ENCODE data around the gene MYBBP1A.

DNA sequence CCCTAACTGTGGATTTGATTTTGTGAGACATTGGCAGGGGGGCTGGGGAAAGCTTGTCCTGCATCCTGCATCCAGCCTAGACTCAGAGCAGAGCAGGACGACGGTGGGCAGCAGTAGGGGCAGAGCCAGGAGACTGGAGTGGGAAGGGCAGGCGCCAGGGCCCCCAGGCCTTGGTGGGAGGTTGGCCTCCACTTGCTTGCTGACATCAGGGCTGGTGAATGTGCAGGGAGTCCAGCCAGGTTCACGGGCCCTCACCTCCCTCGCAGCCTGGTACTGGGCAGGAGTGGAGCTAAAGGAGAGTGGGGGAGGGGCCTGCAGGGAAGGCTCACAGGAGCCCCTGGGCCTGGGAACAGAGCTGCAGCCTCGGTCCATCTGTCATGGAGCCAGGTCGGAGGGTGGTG, 26.9 kb upstream of the MYBBP1A start:
- TF ChIP-seq, protein P1, sequence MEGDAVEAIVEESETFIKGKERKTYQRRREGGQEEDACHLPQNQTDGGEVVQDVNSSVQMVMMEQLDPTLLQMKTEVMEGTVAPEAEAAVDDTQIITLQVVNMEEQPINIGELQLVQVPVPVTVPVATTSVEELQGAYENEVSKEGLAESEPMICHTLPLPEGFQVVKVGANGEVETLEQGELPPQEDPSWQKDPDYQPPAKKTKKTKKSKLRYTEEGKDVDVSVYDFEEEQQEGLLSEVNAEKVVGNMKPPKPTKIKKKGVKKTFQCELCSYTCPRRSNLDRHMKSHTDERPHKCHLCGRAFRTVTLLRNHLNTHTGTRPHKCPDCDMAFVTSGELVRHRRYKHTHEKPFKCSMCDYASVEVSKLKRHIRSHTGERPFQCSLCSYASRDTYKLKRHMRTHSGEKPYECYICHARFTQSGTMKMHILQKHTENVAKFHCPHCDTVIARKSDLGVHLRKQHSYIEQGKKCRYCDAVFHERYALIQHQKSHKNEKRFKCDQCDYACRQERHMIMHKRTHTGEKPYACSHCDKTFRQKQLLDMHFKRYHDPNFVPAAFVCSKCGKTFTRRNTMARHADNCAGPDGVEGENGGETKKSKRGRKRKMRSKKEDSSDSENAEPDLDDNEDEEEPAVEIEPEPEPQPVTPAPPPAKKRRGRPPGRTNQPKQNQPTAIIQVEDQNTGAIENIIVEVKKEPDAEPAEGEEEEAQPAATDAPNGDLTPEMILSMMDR (IDR thresholded peaks at IDR 0.05 in 2 of 3, conservative IDR thresholded peaks at IDR 0.05 in 1 of 3; ENCODE audit: borderline replicate concordance in 1 of 3, insufficient read depth in 1 of 3, low read depth in 2 of 3, low read length in 2 of 3), result no peak
- TF ChIP-seq RAD21 (IDR thresholded peaks at IDR 0.05; ENCODE audit: low read depth) (no peak), CEBPB (IDR thresholded peaks at IDR 0.05; ENCODE audit: low read depth) (no peak)
